MCF 10A (cell line): Measurements from ENCODE around the gene MAFG. TPM values are rescaled to one million over a fixed set of nuclear protein-coding genes. Genes with fewer than 3 reads are reported as not detected.

Source experiments
- BruUV-seq: library from RNA; stranded (reverse); fragments of 400-500 nt; replicated peaks from 2 replicates; lab custom pipeline; 2021; lab: Mats Ljungman, UMichigan
- CTCF ChIA-PET: fragments of 300-600 bp; sonication (Branson Sonifier 250); formaldehyde crosslinking; extraction: SDS; loops from one replicate; lab custom pipeline; 2021; ENCODE audit warnings: antibody characterized with exemption, inconsistent platforms; lab: Yijun Ruan, JAX
- POLR2A ChIA-PET: fragments of 300-600, 350-650 bp; sonication (Branson Sonifier 250); formaldehyde crosslinking; extraction: SDS; loops from one replicate; lab custom pipeline; 2020; ENCODE audit warnings: antibody characterized with exemption, inconsistent platforms; lab: Yijun Ruan, JAX
- DNase-seq: peaks from one replicate; pipeline ENCODE4 v3.0.0-alpha.2; 2018; ENCODE audit not compliant: unreplicated experiment
- H3K27ac Mint-ChIP-seq: one replicate; pipeline ENCODE4 v1.8.0; 2022; ENCODE audit warnings: mild to moderate bottlenecking, low read depth, mixed read lengths; ENCODE audit not compliant: unreplicated experiment
- H3K27me3 Mint-ChIP-seq: one replicate; pipeline ENCODE4 v1.8.0; 2022; ENCODE audit warnings: mixed read lengths; ENCODE audit not compliant: insufficient read depth, unreplicated experiment
- H3K36me3 Mint-ChIP-seq: one replicate; pipeline ENCODE4 v1.8.0; 2022; ENCODE audit warnings: mild to moderate bottlenecking, moderate library complexity, mixed read lengths; ENCODE audit not compliant: insufficient read depth, unreplicated experiment
- H3K4me1 Mint-ChIP-seq: one replicate; pipeline ENCODE4 v1.8.0; 2022; ENCODE audit warnings: mixed read lengths; ENCODE audit not compliant: insufficient read depth, unreplicated experiment
- H3K4me3 Mint-ChIP-seq: one replicate; pipeline ENCODE4 v1.8.0; 2022; ENCODE audit warnings: mild to moderate bottlenecking, moderate library complexity, mixed read lengths; ENCODE audit not compliant: unreplicated experiment
- H3K9me3 Mint-ChIP-seq: one replicate; pipeline ENCODE4 v1.8.0; 2022; ENCODE audit warnings: mixed read lengths; ENCODE audit not compliant: unreplicated experiment
- CTCF ChIP-seq: fragments of 200-600 bp; IDR thresholded peaks from one replicate; pipeline ENCODE4 v1.8.0; 2022; ENCODE audit warnings: antibody characterized with exemption, mild to moderate bottlenecking; ENCODE audit not compliant: unreplicated experiment
- intact Hi-C: fragments of 100-400 bp; cut with micrococcal nuclease; formaldehyde crosslinking; loops from 2 replicates; pipeline ENCODE4 v1.14.1; 2022
- total RNA-seq: library from RNA; stranded (reverse); gene quantifications from 2 replicates; pipeline ENCODE4 v1.2.3, GENCODE V29; 2022

Gene MAFG
- total RNA-seq, 1 experiment from 2014 or later = 38.1 TPM

- peaks cover 18% of the 10 kb centered on the region for H3K4me1 Mint-ChIP-seq
- TSS peak; percentile 68 for BruUV-seq
- TF ChIP-seq CTCF = peak; percentile 28
- CTCF ChIA-PET = interaction anchor here (1.0 kb wide), 1 partner anchor 14 kb away, joined by 6 read pairs; no protein-coding TSS in a partner anchor
- H3K36me3 Mint-ChIP-seq = peaks cover 52% of the 10 kb centered on the region
- POLR2A ChIA-PET = interaction anchor here (0.6 to 4.1 kb wide), 15 partner anchors 10 to 166 kb away, joined by 3 to 27 read pairs (median 11); partner anchors contain the start of genes ALYREF, DCXR, P4HB and PYCR1
- intact Hi-C loops = no loop called here
- H3K27me3 Mint-ChIP-seq = no peaks in the 10 kb centered on the region
- H3K9me3 Mint-ChIP-seq = no peaks in the 10 kb centered on the region
- peak overlapping the region; percentile 88 for H3K27ac Mint-ChIP-seq
- peak; percentile 89 for DNase-seq
- H3K4me3 Mint-ChIP-seq = peak overlapping the region; percentile 78
Measured at GRCh38 chr17:81871387-81872230, 55.9 kb downstream of the MAFG start.

GRCh38 chr17:81870981-81871386 lies 56.6 kb downstream of the MAFG start, which contains the start of gene ARHGDIA:
Gene ARHGDIA (minus strand): TSS chr17:81871337. CDS start chr17:81869930, 1,407 bp downstream.
- no peak for DNase-seq
- Mint-ChIP-seq H3K4me1 (peaks cover 18% of the 10 kb centered on the region), H3K36me3 (peaks cover 58% of the 10 kb centered on the region), H3K27me3 (no peaks in the 10 kb centered on the region), H3K9me3 (no peaks in the 10 kb centered on the region), H3K4me3 (peak within 1 kb of the TSS; percentile 78), H3K27ac (peak within 1 kb of the TSS; percentile 88)
- intact Hi-C loops = no loop called here
- CTCF ChIA-PET = no interaction called here
- TF ChIP-seq CTCF = no peak
- BruUV-seq = no TSS peak
- POLR2A ChIA-PET = interaction anchor here (0.6 to 4.1 kb wide), 9 partner anchors 9 to 318 kb away, joined by 3 to 27 read pairs (median 14); partner anchors contain the start of genes ARL16, HGS and P4HB

- no TSS peak for BruUV-seq
- H3K4me3 Mint-ChIP-seq = peak overlapping the region; percentile 72
- no peaks in the 10 kb centered on the region for H3K27me3 Mint-ChIP-seq
- H3K9me3 Mint-ChIP-seq = no peaks in the 10 kb centered on the region
- ChIA-PET POLR2A (interaction anchor here (0.6 to 4.1 kb wide), 14 partner anchors 9 to 318 kb away, joined by 3 to 27 read pairs (median 8); partner anchors contain the start of genes ARL16, HGS, MCRIP1 and MRPL12), CTCF (interaction anchor here (0.6 to 0.7 kb wide), 2 partner anchors 41 to 111 kb away, joined by 3 read pairs; no protein-coding TSS in a partner anchor)
- DNase-seq = peak; percentile 53
- intact Hi-C loops = no loop called here
- peaks cover 18% of the 10 kb centered on the region for H3K4me1 Mint-ChIP-seq
- H3K36me3 Mint-ChIP-seq = peaks cover 64% of the 10 kb centered on the region
- no peak for TF ChIP-seq CTCF
- peak overlapping the region; percentile 69 for H3K27ac Mint-ChIP-seq
Measured at GRCh38 chr17:81870131-81870980, 57.2 kb downstream of the MAFG start.
